Adrenal gland (tissue), 12 donors: ENCODE measurements around the gene TM9SF2. TPM values are rescaled to one million over a fixed set of nuclear protein-coding genes. Genes with fewer than 3 reads are reported as not detected.

ENCODE experiments used
- DNase-seq, 7 donors: peaks; one replicate each; pipeline ENCODE4 v3.0.0-alpha.2; 2019 to 2020
- H3K27ac ChIP-seq, 5 donors: fragments of 200-600 bp; sonication (generic) in 4 of 5; 1 replicate in 3 of 5; 2 replicates in 2 of 5; pipeline versions ENCODE4 v1.5.1 to v1.8.0; 2016 to 2020; ENCODE audit warnings: mild to moderate bottlenecking in 1 of 5
- H3K27me3 ChIP-seq: fragments of 200-600 bp; 2 replicates; pipeline ENCODE4 v1.8.0; 2021
- H3K36me3 ChIP-seq, 2 donors: fragments of 200-600 bp; replicated peaks in 1 of 2; 1 replicate in 1 of 2; 2 replicates in 1 of 2; pipeline versions ENCODE4 v1.5.1 to v1.8.0; 2018 to 2022
- H3K4me1 ChIP-seq, 2 donors: fragments of 200-600 bp; replicated peaks in 1 of 2; 1 replicate in 1 of 2; 2 replicates in 1 of 2; pipeline versions ENCODE4 v1.5.1 to v1.8.0; 2018 to 2021
- H3K4me3 ChIP-seq, 4 donors: fragments of 200-600 bp; sonication (generic) in 3 of 4; one replicate each; pipeline ENCODE4 v1.5.1; 2016 to 2018
- H3K9me3 ChIP-seq, 3 donors: fragments of 200-600 bp; sonication (generic) in 1 of 3; replicated peaks in 1 of 3; 1 replicate in 2 of 3; 2 replicates in 1 of 3; pipeline versions ENCODE4 v1.5.1 to v1.8.0; 2016 to 2021
- CTCF ChIP-seq, 6 experiments: fragments of 450-650 bp in 4 of 6; fragments of 200-600 bp in 2 of 6; sonication (generic) in 1 of 6; IDR thresholded peaks; 1 replicate in 5 of 6; 2 replicates in 1 of 6; pipeline versions ENCODE4 v1.5.1 to v1.8.0; 2016 to 2021; ENCODE audit warnings: antibody characterized with exemption in 6 of 6, mild to moderate bottlenecking in 2 of 6, moderate library complexity in 1 of 6
- POLR2A ChIP-seq, 2 donors: fragments of 450-650 bp; IDR thresholded peaks; one replicate each; pipeline ENCODE4 v1.6.1; 2017; ENCODE audit warnings: antibody characterized with exemption in 2 of 2, mild to moderate bottlenecking in 2 of 2, moderate library complexity in 1 of 2
- WGBS, 4 donors: extraction: QIAGEN DNeasy Blood & Tissue Kit in 2 of 4; methylation state at CpG; one replicate each; pipeline versions ENCODE4 v1.1.5 to v1.1.7; 2013 to 2017; 5-methylcytosine and 5-hydroxymethylcytosine counted together
- intact Hi-C, 2 donors: fragments of 100-400 bp; cut with DNase I; formaldehyde crosslinking; loops; one replicate each; pipeline versions ENCODE4 v1.14.1 to v1.15.0; 2022 to 2023
- polyA plus RNA-seq, 3 donors: library from polyadenylated mRNA; stranded (reverse); fragments of 200-250 nt in 2 of 3; fragments of 350-450 nt in 1 of 3; fragmentation: Illumina TruSeq in 1 of 3; extraction: RNeasy Lipid Tissue Mini Kit (QIAGEN cat#74804) in 1 of 3; gene quantifications; one replicate each; pipeline ENCODE4 v1.2.3, GENCODE V29; 2013 to 2014
- total RNA-seq, 9 donors: library from RNA; depleted of rRNA in 4 of 9; stranded (reverse); fragments of >200 nt in 4 of 9; fragments of 120-200 nt in 1 of 9; fragmentation: NEBNext Ultra II Directional in 1 of 9; extraction: Animal tissue kit (Norgen Biotek cat#: 25700) in 1 of 9; gene quantifications; one replicate each; pipeline versions ENCODE4 v1.1.0 to v1.2.4, GENCODE V29; 2013 to 2023
- donor health status: healthy with polysubstance abuse.
- donor health status: Bipolar disorder and iron deficiency.
- donor health status: DM: yes; HTN: yes; CAD: no.
- donor health status: DM: no; HTN: no; CAD: no.
- donor health status: DM: no; HTN: no; CAD: no.
- donor health status: DM: yes; HTN: yes; CAD: no.

The TM9SF2 gene
- total and polyA plus RNA-seq, 12 donors, result 22.7 to 153 (median 113) TPM

GRCh38 chr13:99514801-99515200, 13.5 kb downstream of the TM9SF2 start:
- Histone ChIP-seq H3K27me3 (no peaks in the 10 kb centered on the region), H3K9me3 (no peaks in the 10 kb centered on the region), H3K27ac (no peak overlapping the region), H3K4me3 (no peak overlapping the region), H3K36me3 (peaks cover 0 to 14% of the 10 kb centered on the region in 2 donors), H3K4me1 (peaks cover 0 to 40% of the 10 kb centered on the region in 2 donors)
- WGBS, 4 donors, result 75 to 87% (median 84%) methylated on average over 4 of the region's 4 CpGs
- no peak for DNase-seq
- TF ChIP-seq CTCF (IDR thresholded peaks at IDR 0.05) (no peak), POLR2A (IDR thresholded peaks at IDR 0.05) (no peak)
- intact Hi-C loops, result no loop called here

- WGBS, 4 donors, result 82 to 85% (median 84%) methylated on average over 5 of the region's 5 CpGs
- no peak overlapping the region for H3K4me3 ChIP-seq
- peaks cover 0 to 40% of the 10 kb centered on the region in 2 donors for H3K4me1 ChIP-seq
- TF ChIP-seq CTCF (IDR thresholded peaks at IDR 0.05) (no peak), POLR2A (IDR thresholded peaks at IDR 0.05) (no peak)
- no peak overlapping the region for H3K27ac ChIP-seq
- intact Hi-C loops, result no loop called here
- H3K36me3 ChIP-seq, result peaks cover 0 to 26% of the 10 kb centered on the region in 2 donors
- no peaks in the 10 kb centered on the region for H3K27me3 ChIP-seq
- DNase-seq, result no peak
- H3K9me3 ChIP-seq, result no peaks in the 10 kb centered on the region
These were observed 15.1 kb downstream of the TM9SF2 start for GRCh38 chr13:99516153-99516929.

- intact Hi-C loops, result no loop called here
- peaks cover 0 to 27% of the 10 kb centered on the region in 2 donors for H3K4me1 ChIP-seq
- no peak overlapping the region for H3K27ac ChIP-seq
- DNase-seq, result no peak
- TF ChIP-seq CTCF (IDR thresholded peaks at IDR 0.05), result no peak
- no peak for TF ChIP-seq POLR2A (IDR thresholded peaks at IDR 0.05)
- H3K27me3 ChIP-seq, result no peaks in the 10 kb centered on the region
- H3K36me3 ChIP-seq, result peaks cover 0 to 39% of the 10 kb centered on the region in 2 donors
- H3K4me3 ChIP-seq, result no peak overlapping the region
- 81 to 85% (median 84%) methylated on average over 2 of the region's 2 CpGs for WGBS, 4 donors
- H3K9me3 ChIP-seq, result no peaks in the 10 kb centered on the region
These were observed 16.3 kb downstream of the TM9SF2 start for GRCh38 chr13:99517577-99517976.

GRCh38 chr13:99517984-99518383, 16.7 kb downstream of the TM9SF2 start:
- 87 to 96% (median 94%) methylated on average over 6 of the region's 6 CpGs for WGBS, 4 donors
- peaks cover 0 to 41% of the 10 kb centered on the region in 2 donors for H3K36me3 ChIP-seq
- no peak for DNase-seq
- H3K4me1 ChIP-seq, result peaks cover 0 to 23% of the 10 kb centered on the region in 2 donors
- intact Hi-C loops, result no loop called here
- no peak overlapping the region for H3K4me3 ChIP-seq
- H3K27ac ChIP-seq, result no peak overlapping the region
- no peaks in the 10 kb centered on the region for H3K27me3 ChIP-seq
- TF ChIP-seq POLR2A (IDR thresholded peaks at IDR 0.05), result no peak
- no peak for TF ChIP-seq CTCF (IDR thresholded peaks at IDR 0.05)
- H3K9me3 ChIP-seq, result no peaks in the 10 kb centered on the region
